H1 (cell line): ENCODE measurements around the gene TMSB10. TPM values are rescaled to one million over a fixed set of nuclear protein-coding genes. Genes with fewer than 3 reads are reported as not detected.
A peak's percentile ranks its signal among the peaks of the same experiment; 100 is the strongest.

ENCODE experiments used
- CTCF ChIA-PET: fragments of 300-600 bp; sonication (Branson Sonifier 250); formaldehyde crosslinking; loops from one replicate; lab custom pipeline; 2021; ENCODE audit not compliant: partially characterized antibody; lab: Charles Lee
- POLR2A ChIA-PET: fragments of 300-600 bp; sonication (Branson Sonifier 250); formaldehyde crosslinking; loops from one replicate; lab custom pipeline; 2021; ENCODE audit warnings: inconsistent platforms; ENCODE audit not compliant: partially characterized antibody; lab: Charles Lee
- DNase-seq, 2 experiments: peaks; one replicate each; pipeline versions ENCODE4 v3.0.0 to v3.0.0-alpha.2; 2010 to 2022; ENCODE audit warnings: low spot score in 2 of 2, low read depth in 1 of 2, mixed read lengths in 1 of 2
- FAIRE-seq: peaks from 2 replicates; lab custom pipeline; 2011; peaks lifted over from hg19 to GRCh38; lab: Jason Lieb, UNC
- H2AFZ ChIP-seq: 2 replicates; pipeline ENCODE4 v1.8.1; 2012; ENCODE audit warnings: low read length, inconsistent platforms
- H2AK5ac ChIP-seq: 2 replicates; pipeline ENCODE4 v1.6.1; 2013; ENCODE audit warnings: low read depth, low read length
- H2BK120ac ChIP-seq: replicated peaks from 2 replicates; pipeline ENCODE3; 2013; ENCODE audit warnings: low read depth, low read length, inconsistent platforms
- H2BK12ac ChIP-seq: 2 replicates; pipeline ENCODE4 v1.6.1; 2013; ENCODE audit warnings: low read depth, low read length
- H2BK15ac ChIP-seq: 2 replicates; pipeline ENCODE4 v1.6.1; 2013; ENCODE audit warnings: low read length
- H2BK20ac ChIP-seq: 2 replicates; pipeline ENCODE4 v1.6.1; 2013; ENCODE audit warnings: low read length
- H2BK5ac ChIP-seq: 2 replicates; pipeline ENCODE4 v1.6.1; 2013; ENCODE audit warnings: low read depth, low read length
- H3K14ac ChIP-seq: 2 replicates; pipeline ENCODE4 v1.6.1; 2013; ENCODE audit warnings: inconsistent platforms; ENCODE audit not compliant: insufficient read length
- H3K18ac ChIP-seq: 2 replicates; pipeline ENCODE4 v1.6.1; 2013; ENCODE audit warnings: low read length; ENCODE audit errors: extremely low read depth
- H3K23ac ChIP-seq: 2 replicates; pipeline ENCODE4 v1.6.1; 2013; ENCODE audit warnings: inconsistent platforms; ENCODE audit not compliant: insufficient read length
- H3K23me2 ChIP-seq: 2 replicates; pipeline ENCODE4 v1.6.1; 2013; ENCODE audit warnings: low read depth, low read length
- H3K27ac ChIP-seq: 2 replicates; pipeline ENCODE4 v1.6.1; 2011; ENCODE audit warnings: low read depth, low read length, inconsistent platforms
- H3K27me3 ChIP-seq, 4 experiments: replicated peaks in 1 of 4; 1 replicate in 1 of 4; 2 replicates in 3 of 4; pipeline versions ENCODE4 v1.6.1 to v1.8.1; 2011 to 2013; ENCODE audit warnings: low read length in 3 of 4, mild to moderate bottlenecking in 3 of 4, inconsistent platforms in 2 of 4, mixed read lengths in 2 of 4, moderate library complexity in 1 of 4; ENCODE audit not compliant: control insufficient read depth in 3 of 4, insufficient read depth in 3 of 4; ENCODE audit errors: extremely low read depth in 1 of 4
- H3K36me3 ChIP-seq, 4 experiments: 2 replicates each; pipeline versions ENCODE4 v1.6.1 to v1.8.1; 2011 to 2013; ENCODE audit warnings: mild to moderate bottlenecking in 4 of 4, low read length in 3 of 4, moderate library complexity in 2 of 4, control low read depth in 1 of 4, inconsistent platforms in 1 of 4; ENCODE audit not compliant: insufficient read depth in 4 of 4, control insufficient read depth in 2 of 4
- H3K4ac ChIP-seq: replicated peaks from 2 replicates; pipeline ENCODE3; 2013; ENCODE audit warnings: low read length, low read depth, mixed read lengths, inconsistent platforms; ENCODE audit not compliant: insufficient read length
- H3K4me1 ChIP-seq, 4 experiments: replicated peaks in 1 of 4; 1 replicate in 1 of 4; 2 replicates in 3 of 4; pipeline versions ENCODE4 v1.6.1 to v1.8.1; 2011 to 2013; ENCODE audit warnings: low read length in 3 of 4, inconsistent platforms in 2 of 4, mixed read lengths in 1 of 4; ENCODE audit not compliant: insufficient read depth in 4 of 4, control insufficient read depth in 3 of 4
- H3K4me2 ChIP-seq, 2 experiments: 2 replicates each; pipeline versions ENCODE4 v1.6.1 to v1.8.1; 2011 to 2013; ENCODE audit warnings: low read depth in 2 of 2, low read length in 2 of 2, control low read depth in 1 of 2, inconsistent platforms in 1 of 2, mild to moderate bottlenecking in 1 of 2; ENCODE audit not compliant: insufficient read depth in 1 of 2
- H3K4me3 ChIP-seq, 4 experiments: fragments of 200-600, 300-600 bp in 1 of 4; sonication (generic), shearing (Covaris generic), sonication (Bioruptor Twin) in 1 of 4; 2 replicates each; pipeline versions ENCODE4 v1.5.1 to v1.8.1; 2011 to 2016; ENCODE audit warnings: low read length in 4 of 4, low read depth in 3 of 4, control low read depth in 2 of 4, inconsistent platforms in 2 of 4, mild to moderate bottlenecking in 2 of 4, mixed read lengths in 1 of 4, moderate library complexity in 1 of 4; ENCODE audit not compliant: insufficient read depth in 2 of 4; ENCODE audit errors: extremely low read depth in 1 of 4
- H3K56ac ChIP-seq: replicated peaks from 2 replicates; pipeline ENCODE3; 2013; ENCODE audit warnings: low read depth, mild to moderate bottlenecking, mixed read lengths, low read length, inconsistent platforms; ENCODE audit not compliant: insufficient read length
- H3K79me1 ChIP-seq: 2 replicates; pipeline ENCODE4 v1.6.1; 2013; ENCODE audit warnings: low read depth, low read length, control low read depth
- H3K79me2 ChIP-seq, 2 experiments: 2 replicates each; pipeline versions ENCODE4 v1.6.1 to v1.8.1; 2012 to 2013; ENCODE audit warnings: low read length in 2 of 2, mild to moderate bottlenecking in 2 of 2, inconsistent platforms in 1 of 2; ENCODE audit not compliant: insufficient read depth in 2 of 2, control insufficient read depth in 1 of 2
- H3K9ac ChIP-seq, 4 experiments: replicated peaks in 1 of 4; 1 replicate in 1 of 4; 2 replicates in 3 of 4; pipeline versions ENCODE4 v1.6.1 to v1.8.1; 2011 to 2013; ENCODE audit warnings: low read depth in 3 of 4, low read length in 3 of 4, control low read depth in 2 of 4, mild to moderate bottlenecking in 2 of 4, moderate library complexity in 2 of 4, inconsistent platforms in 1 of 4; ENCODE audit errors: extremely low read depth in 1 of 4
- H3K9me3 ChIP-seq, 2 experiments: 2 replicates each; pipeline versions ENCODE4 v1.6.1 to v1.8.1; 2012 to 2013; ENCODE audit warnings: mild to moderate bottlenecking in 2 of 2, moderate library complexity in 2 of 2, control low read depth in 1 of 2, inconsistent platforms in 1 of 2, low read depth in 1 of 2, low read length in 1 of 2, mixed read lengths in 1 of 2; ENCODE audit not compliant: insufficient read depth in 2 of 2
- H4K20me1 ChIP-seq, 2 experiments: replicated peaks in 1 of 2; 2 replicates each; pipeline versions ENCODE3 to v1.8.1; 2011 to 2013; ENCODE audit warnings: inconsistent platforms in 2 of 2, low read length in 2 of 2, mild to moderate bottlenecking in 1 of 2; ENCODE audit not compliant: insufficient read depth in 2 of 2, control insufficient read depth in 1 of 2
- H4K5ac ChIP-seq: 2 replicates; pipeline ENCODE4 v1.6.1; 2013; ENCODE audit warnings: low read length, low read depth, mixed read lengths, inconsistent platforms; ENCODE audit not compliant: insufficient read length
- H4K8ac ChIP-seq: 2 replicates; pipeline ENCODE4 v1.8.0; 2013; ENCODE audit warnings: mild to moderate bottlenecking, moderate library complexity, low read length, inconsistent platforms; ENCODE audit not compliant: insufficient read depth; ENCODE audit errors: extremely low read depth
- H4K91ac ChIP-seq: replicated peaks from 2 replicates; pipeline ENCODE3; 2013; ENCODE audit warnings: low read length, mixed read lengths, inconsistent platforms; ENCODE audit not compliant: insufficient read length
- BRCA1 ChIP-seq: IDR thresholded peaks from 2 replicates; pipeline ENCODE4 v1.6.1; 2012; ENCODE audit warnings: low read depth, low read length, improper control_type of control experiment
- EGR1 ChIP-seq: IDR thresholded peaks from 2 replicates; pipeline ENCODE4 v1.6.1; 2011; ENCODE audit warnings: low read depth, low read length, borderline replicate concordance
- SP1 ChIP-seq: IDR thresholded peaks from 2 replicates; pipeline ENCODE4 v1.6.1; 2011; ENCODE audit warnings: low read depth, low read length
- TAF1 ChIP-seq: IDR thresholded peaks from 2 replicates; pipeline ENCODE4 v1.6.1; 2011; ENCODE audit warnings: mild to moderate bottlenecking, low read depth, low read length
- WGBS, 2 experiments: shearing (Covaris generic) in 1 of 2; methylation state at CpG; one replicate each; pipeline versions ENCODE4 v1.1.6 to v1.1.7; 2013 to 2015; ENCODE audit warnings: low lambda C conversion rate in 2 of 2, mixed read lengths in 2 of 2, inconsistent platforms in 1 of 2, low coverage in 1 of 2, missing lambda C conversion rate in 1 of 2; ENCODE audit not compliant: insufficient replicate concordance in 2 of 2, insufficient coverage in 1 of 2, insufficient read length in 1 of 2; ENCODE audit errors: extremely low coverage in 1 of 2, missing lambda C conversion rate in 1 of 2; 5-methylcytosine and 5-hydroxymethylcytosine counted together
- polyA plus RNA-seq, 7 experiments: library from polyadenylated mRNA; depleted of rRNA in 3 of 7; stranded (reverse) in 5 of 7; unstranded in 2 of 7; fragments of >200 nt in 5 of 7; fragments of 200-250 nt in 2 of 7; gene quantifications; 1 replicate in 5 of 7; 2 replicates in 1 of 7; 4 replicates in 1 of 7; pipeline versions ENCODE4 v1.2.1 to v1.2.3, GENCODE V29; 2011 to 2013; ENCODE audit warnings: missing spikeins in 2 of 7, mixed read lengths in 2 of 7
- total RNA-seq: library from RNA; stranded (reverse); fragmentation: NEBNext Ultra II Directional; extraction: Animal tissue kit (Norgen Biotek cat#: 25700); gene quantifications from 2 replicates; pipeline ENCODE4 v1.2.1, GENCODE V29; 2021

Gene TMSB10
- total and polyA plus RNA-seq, 2 of the 8 experiments (the other 6 are each of a cell fraction or from before 2014, with no cell fraction given), result 593 to 1,075 TPM

- Histone ChIP-seq H3K4me1 (peaks cover 3 to 8% (median 4%) of the 10 kb centered on the region in 4 experiments; a peak in 5 of 7 replicates), H3K4me3 (no peak overlapping the region), H4K91ac (peak overlapping the region; percentile 63), H2BK20ac (no peak overlapping the region), H3K36me3 (no peaks in the 10 kb centered on the region), H3K79me1 (no peaks in the 10 kb centered on the region), H2BK15ac (no peak overlapping the region), H3K4me2 (peak overlapping the region; percentile 6 to 14; a peak in 2 of 4 replicates), H3K27me3 (no peaks in the 10 kb centered on the region), H3K56ac (no peak overlapping the region), H2BK12ac (no peak overlapping the region), H2BK120ac (no peak overlapping the region), H3K9ac (no peak overlapping the region), H3K23ac (no peak overlapping the region), H2AK5ac (no peak overlapping the region), H3K18ac (no peak overlapping the region), H2AFZ (peak overlapping the region; percentile 82), H4K5ac (no peak overlapping the region), H3K79me2 (no peaks in the 10 kb centered on the region), H3K14ac (no peak overlapping the region), H3K27ac (peak overlapping the region; percentile 23; the same call in 1 of the 2 replicates), H4K20me1 (no peaks in the 10 kb centered on the region), H2BK5ac (no peak overlapping the region), H4K8ac (no peak overlapping the region), H3K23me2 (0 out of 2 replicates have a peak, but pooled peaks cover 2% of the 10 kb centered on the region), H3K9me3 (no peaks in the 10 kb centered on the region), H3K4ac (no peak overlapping the region)
- ChIA-PET CTCF (interaction anchor here (0.6 to 7.5 kb wide), 9 partner anchors 9 to 127 kb away, joined by 3 to 54 read pairs (median 4); no protein-coding TSS in a partner anchor), POLR2A (interaction anchor here (1.1 to 15.1 kb wide), 5 partner anchors 14 to 33 kb away, joined by 3 to 231 read pairs (median 4); no protein-coding TSS in a partner anchor)
- FAIRE-seq (no peak), DNase-seq (no peak)
- TF ChIP-seq EGR1 (no peak), TAF1 (0 out of 2 replicates have a peak, but pooled peaks have one; percentile 17), BRCA1 (no peak), SP1 (no peak)
- 69% methylated on average over 3 of the region's 3 CpGs; no CpG with 5 or more reads in 1 of the 2 experiments for WGBS, 2 experiments
Measured at GRCh38 chr2:84940088-84940470, 34.6 kb downstream of the TMSB10 start.
